ENCODE results near the gene TMCC2. TPM values are rescaled to one million over a fixed set of nuclear protein-coding genes. Genes with fewer than 3 reads are reported as not detected.
A peak's percentile ranks its signal among the peaks of the same experiment; 100 is the strongest.

Gene TMCC2
- total and polyA plus RNA-seq, 2 of the 4 experiments (the other 2 are of a cell fraction): 2.0 to 4.2 TPM

GRCh38 chr1:205294175-205294917 lies 66.6 kb downstream of the TMCC2 start (continued):
- TF ChIP-seq USF2 (IDR thresholded peaks at IDR 0.05; ENCODE audit: low read depth, low read length): no peak

GRCh38 chr1:205294934-205295333 lies 67.2 kb downstream of the TMCC2 start:
- ChIA-PET POLR2A (ENCODE audit: unreplicated experiment) (interaction anchor here (0.6 kb wide), 1 partner anchor 897 kb away, joined by 3 read pairs; no protein-coding TSS in a partner anchor), CTCF (interaction anchor here (0.6 to 1.2 kb wide), 3 partner anchors 21 to 89 kb away, joined by 3 to 6 read pairs (median 3); no protein-coding TSS in a partner anchor)
- no peak for TF ChIP-seq CHD1 (IDR thresholded peaks at IDR 0.05; ENCODE audit: low read depth, low read length)
- no peak for TF ChIP-seq RCOR1 (IDR thresholded peaks at IDR 0.05; ENCODE audit: insufficient replicate concordance, low read length)
- no peaks in the 10 kb centered on the region for H3K9me3 ChIP-seq (ENCODE audit: control insufficient read depth, insufficient read depth, low read length)
- peak overlapping the region; percentile 97 for H2BK5ac ChIP-seq (ENCODE audit: low read depth, low read length, poor library complexity, severe bottlenecking)
- peak overlapping the region; percentile 99 for H2BK120ac ChIP-seq (ENCODE audit: low read depth, low read length)
- WGBS, 2 experiments (ENCODE audit: extremely low coverage in 2 of 2, insufficient read length in 1 of 2): 72% methylated on average over 3 of the region's 5 CpGs; no CpG with 5 or more reads in 1 of the 2 experiments
- peaks cover 36% of the 10 kb centered on the region for H3K9me1 ChIP-seq (ENCODE audit: insufficient read depth, low read length)
- H2AFZ ChIP-seq (replicated peaks; ENCODE audit: low read length, poor library complexity): no peak overlapping the region
- H4K91ac ChIP-seq (ENCODE audit: insufficient read depth, low read depth, low read length): peak overlapping the region; percentile 97
- H4K8ac ChIP-seq (ENCODE audit: low read depth in 2 of 2, low read length in 2 of 2): peak overlapping the region; percentile 97 to 99
- H2BK20ac ChIP-seq (ENCODE audit: low read depth, low read length): peak overlapping the region; percentile 100
- H3K79me1 ChIP-seq (ENCODE audit: low read depth in 1 of 2, low read length in 2 of 2): peaks cover 14 to 52% of the 10 kb centered on the region in 2 experiments; a peak in 3 of 4 replicates
- H4K20me1 ChIP-seq (ENCODE audit: insufficient read depth, low read length): no peaks in the 10 kb centered on the region
- H3K36me3 ChIP-seq (ENCODE audit: control insufficient read depth, insufficient read depth, low read length): no peaks in the 10 kb centered on the region
- DNase-seq (peak; percentile 41), ATAC-seq (ENCODE audit: low read depth) (no peak)
- H3K4me2 ChIP-seq (ENCODE audit: low read depth, low read length): peak overlapping the region; percentile 3; the same call in 1 of the 2 replicates
- dilution Hi-C loops (cut with HindIII; ENCODE audit: low sequenced_read_pairs, unreplicated experiment) (no loop called here), intact Hi-C loops (cut with micrococcal nuclease) (loop anchor here (1.0 kb wide), 1 partner anchor 11 kb away; no protein-coding TSS in a partner anchor), in situ Hi-C loops (cut with MboI; ENCODE audit: low sequenced_read_pairs) (no loop called here)
- peak overlapping the region; percentile 93 for H2AK9ac ChIP-seq (replicated peaks; ENCODE audit: low read depth, low read length, poor library complexity)
- H3K23ac ChIP-seq (ENCODE audit: low read depth, low read length): peak overlapping the region; percentile 99
- H3K4ac ChIP-seq (ENCODE audit: low read depth, low read length): peak overlapping the region; percentile 99
- H3K18ac ChIP-seq (ENCODE audit: low read depth, low read length): peak overlapping the region; percentile 91
- H3K14ac ChIP-seq (replicated peaks; ENCODE audit: low read depth, low read length): peak overlapping the region; percentile 99
- no peak overlapping the region for H3K4me3 ChIP-seq (ENCODE audit: insufficient read depth, low read depth, low read length)
- BruUV-seq (replicated peaks): no TSS peak
- H3K56ac ChIP-seq (ENCODE audit: extremely low read depth, insufficient read depth, low read length): peak overlapping the region; percentile 96
- H2AK5ac ChIP-seq (ENCODE audit: low read depth, low read length): peak overlapping the region; percentile 89
- peak overlapping the region; percentile 99 for H2BK15ac ChIP-seq (ENCODE audit: low read depth, low read length)
- H3K4me1 ChIP-seq (ENCODE audit: control insufficient read depth, insufficient read depth, low read length): peaks cover 31% of the 10 kb centered on the region
- H4K5ac ChIP-seq (ENCODE audit: low read depth, low read length): peak overlapping the region; percentile 78
- H3K27me3 ChIP-seq (ENCODE audit: control insufficient read depth, insufficient read depth, low read length): no peaks in the 10 kb centered on the region
- H3K9ac ChIP-seq (ENCODE audit: low read depth, low read length): peak overlapping the region; percentile 51
- H3K27ac ChIP-seq (ENCODE audit: insufficient read depth, low read length): peak overlapping the region; percentile 98
